ENCODE data around the gene RANBP9.

DNA sequence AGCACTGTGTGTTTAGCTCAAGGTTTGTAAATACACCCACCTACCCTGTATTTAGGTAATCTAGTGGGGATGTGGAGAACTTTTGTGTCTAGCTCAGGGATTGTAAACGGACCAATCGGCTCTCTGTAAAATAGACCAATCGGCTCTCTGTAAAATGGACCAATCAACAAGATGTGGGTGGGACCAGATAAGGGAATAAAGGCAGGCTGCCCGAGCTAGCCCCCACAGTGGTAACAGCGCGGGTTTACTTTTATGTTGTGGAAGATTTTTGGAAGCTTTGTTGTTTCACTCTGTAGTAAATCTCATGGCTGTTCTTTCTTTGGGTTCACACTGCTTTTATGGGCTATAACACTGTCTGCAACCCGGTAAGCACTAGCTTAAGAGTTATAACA lies 32.1 kb upstream of the RANBP9 start:
- TF ChIP-seq PHF8 (IDR thresholded peaks at IDR 0.05; ENCODE audit: borderline replicate concordance, low read length) (no peak), NBN (IDR thresholded peaks at IDR 0.05; ENCODE audit: low read depth) (no peak), ZEB2 (IDR thresholded peaks at IDR 0.05) (no peak)
- TF ChIP-seq, protein P1, sequence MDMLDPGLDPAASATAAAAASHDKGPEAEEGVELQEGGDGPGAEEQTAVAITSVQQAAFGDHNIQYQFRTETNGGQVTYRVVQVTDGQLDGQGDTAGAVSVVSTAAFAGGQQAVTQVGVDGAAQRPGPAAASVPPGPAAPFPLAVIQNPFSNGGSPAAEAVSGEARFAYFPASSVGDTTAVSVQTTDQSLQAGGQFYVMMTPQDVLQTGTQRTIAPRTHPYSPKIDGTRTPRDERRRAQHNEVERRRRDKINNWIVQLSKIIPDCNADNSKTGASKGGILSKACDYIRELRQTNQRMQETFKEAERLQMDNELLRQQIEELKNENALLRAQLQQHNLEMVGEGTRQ (CRISPR knock-in tag; IDR thresholded peaks at IDR 0.05) = no peak

Measured in K562 (cell line).